NCI-H345 treated with DMSO at 0.1 percent for 48 hours (cell line): Measurements from ENCODE around the gene TOR2A.
"Not testable (repeated sequence)": the region's sequence is repeated elsewhere in the genome, so short reads cannot be mapped to it uniquely, and the experiment has no call there.

Source experiments
- DNase-seq: peaks from one replicate; lab custom pipeline; 2025; ENCODE audit not compliant: unreplicated experiment; lab: John Stamatoyannopoulos, UW

The TOR2A gene

DNA sequence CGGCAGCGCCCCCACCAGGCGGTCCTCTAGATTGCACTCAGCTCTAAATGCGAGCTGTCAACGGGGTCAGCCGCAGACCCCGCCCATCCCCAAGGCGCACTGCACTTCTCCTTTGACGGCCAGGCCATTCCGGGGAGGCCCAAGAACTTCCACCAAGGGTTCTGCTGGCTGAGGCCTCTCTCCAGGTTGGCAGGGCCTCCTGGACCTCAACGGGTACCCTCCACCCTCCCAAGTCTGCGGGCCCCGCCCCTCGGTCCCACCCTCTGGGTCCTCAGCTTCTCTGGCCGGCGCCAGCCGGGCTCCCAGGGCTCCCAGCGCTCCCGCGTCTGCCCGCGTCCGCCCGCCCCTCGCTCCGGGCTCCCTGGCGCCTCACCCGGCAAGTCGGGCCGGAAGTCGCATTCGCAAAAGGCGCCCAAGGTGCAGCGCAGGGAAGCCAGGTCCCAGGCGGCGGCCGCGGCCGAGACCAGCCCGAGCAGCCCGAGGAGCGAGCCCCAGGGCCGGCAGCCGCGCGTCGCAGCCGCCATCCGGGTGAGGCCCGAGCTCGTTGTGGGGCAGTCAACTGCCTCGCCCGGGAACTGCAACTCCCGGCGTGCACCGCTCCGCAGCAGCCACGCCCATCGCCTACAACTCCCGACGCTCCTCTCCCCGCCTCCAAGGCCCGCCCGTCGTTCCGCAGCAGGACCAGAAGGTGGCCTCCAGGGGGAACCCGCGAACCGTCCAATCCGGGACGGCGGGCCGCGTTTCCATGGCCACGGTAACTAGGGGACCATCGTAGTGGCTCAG lies at the start of gene TOR2A:
Gene TOR2A (minus strand): TSS at position 548 of the 783 bp plus-strand sequence. CDS start 24 bp downstream, at position 524.
- peak; percentile 93 for DNase-seq

DNA sequence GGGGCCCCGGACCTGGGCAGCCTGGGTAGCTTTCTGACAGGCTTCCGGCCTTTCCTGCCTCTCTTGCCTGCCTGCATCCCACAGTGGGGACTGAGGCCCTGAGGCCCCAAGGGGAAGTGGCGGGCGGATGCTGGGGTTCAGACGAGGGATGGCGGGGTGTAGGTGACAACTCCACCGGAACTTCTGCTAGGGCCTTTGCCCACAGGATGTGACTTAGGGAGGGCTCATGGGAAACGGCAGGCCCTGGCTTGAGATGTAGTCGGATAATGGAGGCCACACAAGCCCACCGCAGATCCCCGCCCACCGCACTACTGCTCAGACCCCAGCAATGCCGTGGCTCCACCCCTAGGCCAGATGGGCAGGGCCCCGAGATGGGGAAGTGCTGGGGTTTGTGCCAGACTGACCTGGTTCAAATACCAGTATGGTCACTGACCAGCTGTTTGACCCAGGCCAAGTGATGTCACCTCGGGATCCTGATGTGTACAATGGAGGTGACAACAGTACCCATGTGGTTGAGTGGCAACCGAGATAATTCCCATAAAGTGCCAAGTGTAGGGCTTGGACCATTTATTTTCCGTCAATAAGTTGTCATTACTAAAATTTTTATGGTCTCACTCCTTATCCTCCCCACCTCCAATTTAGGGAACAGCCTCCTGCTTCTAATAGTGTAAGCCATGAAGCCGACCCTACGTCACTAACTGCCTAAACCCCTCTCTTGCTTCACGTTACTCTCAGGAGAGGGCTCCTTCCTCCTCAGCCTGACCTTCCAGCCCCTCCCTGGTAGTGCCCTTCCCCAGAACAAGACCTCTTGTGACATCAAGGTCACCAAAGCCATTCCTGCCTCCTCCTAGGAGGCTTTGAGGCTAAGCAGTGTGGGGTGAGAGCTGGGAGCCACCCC lies 48.3 kb upstream of the TOR2A start:
- DNase-seq = no peak

DNA sequence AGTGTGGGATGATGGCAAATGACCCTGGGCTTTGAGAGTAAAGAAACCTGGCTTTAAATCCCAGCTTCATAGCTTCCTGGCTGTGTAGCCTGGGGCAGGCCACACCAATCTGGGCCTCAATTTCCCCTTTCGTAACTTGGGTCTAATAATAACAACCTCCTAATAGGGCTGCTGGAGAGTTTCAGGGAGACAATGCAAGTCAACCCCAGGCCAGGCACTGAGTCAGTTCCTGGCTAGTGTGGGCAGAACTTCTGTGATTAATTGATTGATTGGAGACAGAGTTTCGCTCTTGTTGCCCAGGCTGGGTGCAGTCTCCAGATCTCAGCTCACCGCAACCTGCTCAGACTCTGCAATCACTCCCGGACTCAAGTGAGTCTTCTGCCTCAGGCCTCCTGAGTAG lies 46.7 kb upstream of the TOR2A start:
- no peak for DNase-seq

DNA sequence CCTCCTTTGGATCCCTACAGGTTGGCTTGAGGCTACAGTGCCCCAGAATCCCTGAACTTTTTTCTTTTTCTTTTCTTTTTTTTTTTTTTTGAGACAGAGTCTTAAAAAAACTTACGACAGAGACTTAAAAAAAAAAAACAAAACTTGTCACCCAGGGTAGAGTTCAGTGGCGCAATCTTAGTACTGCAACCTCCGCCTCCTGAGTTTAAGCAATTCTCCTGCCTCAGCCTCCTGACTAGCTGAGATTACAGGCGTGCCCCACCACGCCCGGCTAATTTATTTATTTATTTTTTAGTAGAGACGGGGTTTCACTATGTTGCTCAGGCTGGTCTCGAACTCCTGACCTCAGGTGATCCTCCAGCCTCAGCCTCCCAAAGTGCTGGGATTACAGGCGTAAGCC lies 45.8 kb upstream of the TOR2A start:
- DNase-seq = not testable (repeated sequence)

DNA sequence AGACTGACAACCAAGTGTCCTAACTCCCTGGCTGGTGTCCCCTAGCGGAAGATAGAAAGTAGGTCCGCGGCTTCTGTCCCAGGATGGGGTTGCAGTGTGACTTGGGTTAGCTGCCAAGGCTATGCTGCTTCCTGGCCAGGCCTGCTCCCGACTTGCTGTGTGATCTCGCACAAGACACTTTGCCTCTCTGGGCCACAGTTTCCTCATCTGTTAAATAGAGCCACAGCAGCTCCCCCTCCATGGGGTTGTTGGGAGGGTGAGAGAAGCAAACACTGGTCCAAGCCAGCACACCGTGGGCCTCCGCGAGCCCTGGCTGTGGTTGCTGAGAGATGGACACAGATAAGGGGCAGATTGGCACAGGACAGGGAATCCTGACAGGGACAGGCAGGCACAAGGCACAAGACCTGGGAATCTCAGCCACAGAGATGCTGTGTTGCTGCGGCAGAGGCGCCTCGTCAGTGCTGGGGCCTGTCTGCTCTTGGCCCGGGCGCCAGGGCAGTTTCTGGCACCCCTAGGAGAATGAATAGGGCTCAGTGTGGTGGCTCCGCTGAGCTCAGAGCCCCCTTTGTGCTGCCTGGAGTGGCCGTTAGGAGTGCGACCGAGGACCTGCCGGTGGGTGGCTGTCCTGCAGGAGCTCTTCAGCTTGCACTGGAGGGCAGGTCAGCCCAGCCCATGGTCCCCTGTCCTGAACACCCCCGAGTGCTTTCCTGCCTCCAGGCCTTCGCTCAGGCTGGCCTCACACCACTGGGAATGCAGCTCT lies 45.2 kb upstream of the TOR2A start:
- DNase-seq = no peak

DNA sequence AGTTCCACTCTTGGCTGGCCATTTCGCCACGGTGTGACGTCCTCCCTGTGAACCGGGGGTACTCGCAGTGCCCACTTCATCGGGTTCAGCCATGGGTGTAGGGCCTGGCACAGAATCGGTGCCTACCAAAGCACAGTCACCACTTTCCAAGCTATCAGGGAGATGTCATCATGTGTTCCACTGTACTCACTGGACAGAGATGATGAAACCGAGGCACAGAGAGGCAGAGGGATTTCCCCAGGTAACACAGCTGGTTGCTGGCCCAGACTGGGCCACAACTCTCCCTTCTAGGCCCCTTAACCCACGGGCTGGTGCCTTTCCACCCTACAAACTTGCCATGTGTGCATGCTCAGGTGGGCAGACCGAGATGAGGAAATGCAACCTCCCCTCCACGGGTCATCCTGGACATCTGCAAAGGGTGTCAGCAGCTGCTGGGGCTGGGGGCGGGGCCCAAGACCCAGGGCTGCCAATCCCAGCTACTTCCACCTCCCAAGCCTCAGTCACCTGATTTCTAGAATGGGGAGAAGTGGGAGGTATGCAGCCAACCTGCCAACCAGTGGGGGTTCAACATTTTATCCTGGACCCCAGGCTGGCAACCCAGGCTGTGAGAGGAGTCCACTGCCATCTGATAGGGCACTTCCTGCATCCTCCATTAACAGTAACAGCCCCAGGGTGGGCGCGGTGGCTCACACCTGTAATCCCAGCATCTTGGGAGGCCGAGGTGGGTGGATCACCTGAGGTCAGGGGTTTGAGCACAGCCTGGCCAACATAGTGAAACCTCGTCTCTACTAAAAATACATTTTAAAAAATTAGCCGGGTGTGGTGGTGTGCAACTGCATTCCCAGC lies 44.3 kb upstream of the TOR2A start:
- DNase-seq = no peak

DNA sequence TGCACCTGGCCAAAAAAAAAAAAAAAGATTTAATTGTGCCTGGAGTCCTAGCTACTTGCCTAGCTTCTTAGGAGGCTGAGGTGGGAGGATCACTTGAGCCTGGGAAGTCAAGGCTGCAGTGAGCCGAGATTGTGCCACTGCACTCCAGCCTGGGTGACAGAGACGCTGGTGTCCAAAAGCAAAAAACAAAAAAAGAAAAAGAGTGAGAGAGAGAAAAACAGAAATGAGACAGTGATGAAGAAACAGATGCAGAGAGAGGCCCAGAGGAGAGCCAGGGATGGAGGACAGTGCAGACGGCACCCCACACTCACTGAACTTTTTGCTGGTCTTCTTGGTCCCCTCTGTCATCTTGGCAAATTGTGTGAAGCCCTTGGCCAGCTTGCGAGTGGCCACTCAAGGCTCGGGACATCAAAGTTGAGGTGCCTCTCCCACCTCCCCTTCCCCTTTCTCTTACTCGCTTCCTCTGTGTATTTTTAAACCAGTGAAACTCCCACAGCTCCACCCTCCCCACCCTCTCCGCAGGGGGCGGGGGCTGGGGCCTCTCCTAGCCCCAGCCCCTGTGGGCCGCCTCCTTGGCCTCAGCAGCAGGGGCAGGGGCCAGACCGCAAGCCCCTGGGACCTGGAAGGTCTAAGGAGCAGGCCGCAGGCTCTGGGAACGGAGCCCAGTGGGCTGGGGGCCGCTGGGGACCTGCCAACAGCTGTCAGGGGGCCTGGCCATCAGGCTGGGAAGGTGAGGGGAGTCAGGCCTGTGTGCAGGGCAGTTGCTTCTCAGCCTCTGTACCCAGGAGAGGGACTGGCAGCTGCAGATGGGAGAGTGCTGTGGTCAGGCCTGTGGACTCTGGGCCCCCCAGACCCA lies 43.4 kb upstream of the TOR2A start, which contains the start of gene SH2D3C:
Gene SH2D3C (minus strand): TSS at position 387 of the 856 bp plus-strand sequence. CDS start 39 bp downstream, at position 348.
- no peak for DNase-seq

DNA sequence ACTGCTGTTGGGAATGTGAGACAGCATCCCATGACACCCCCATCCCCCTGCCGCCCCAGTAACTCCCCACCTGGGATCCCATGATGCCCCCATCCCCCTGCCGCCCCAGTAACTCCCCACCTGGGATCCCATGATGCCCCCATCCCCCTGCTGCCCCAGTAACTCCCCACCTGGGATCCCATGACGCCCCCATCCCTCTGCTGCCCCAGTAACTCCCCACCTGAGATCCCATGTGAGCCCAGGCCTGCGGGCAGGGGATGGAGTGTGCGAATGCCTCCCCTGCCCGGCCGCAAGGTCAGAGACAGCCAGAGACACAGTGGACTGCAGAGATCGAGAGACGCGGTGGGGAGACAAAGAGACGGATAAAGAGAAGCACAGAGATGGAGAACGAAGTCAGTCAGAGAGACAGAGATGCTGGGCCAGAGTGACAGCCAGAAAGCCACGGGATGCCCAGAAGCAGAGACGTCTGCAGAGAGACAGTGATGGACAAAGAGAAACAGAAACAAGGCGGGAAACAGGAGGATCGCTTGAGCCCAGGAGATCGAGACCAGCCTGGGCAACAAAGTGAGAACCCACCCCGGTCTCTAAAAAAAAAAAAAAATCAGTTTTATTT lies 42.4 kb upstream of the TOR2A start:
- DNase-seq = no peak

DNA sequence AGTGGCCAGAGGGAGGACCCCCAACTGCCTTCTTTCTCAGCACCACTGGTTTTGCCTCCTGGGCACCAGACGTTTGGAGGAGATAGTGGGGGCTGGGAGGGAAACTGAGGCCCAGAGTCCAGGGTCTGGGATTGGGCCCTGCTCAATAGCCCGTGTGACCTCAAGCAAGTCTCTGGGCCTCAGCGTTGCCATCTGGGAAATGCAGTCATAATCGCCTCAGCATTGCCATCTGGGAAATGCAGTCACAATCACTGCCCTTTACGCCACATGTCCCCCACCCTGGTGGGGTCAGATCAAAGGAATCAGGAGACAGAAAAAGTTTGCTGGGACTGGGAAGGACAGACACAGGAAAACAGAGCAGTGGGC lies 41.8 kb upstream of the TOR2A start:
- no peak for DNase-seq

DNA sequence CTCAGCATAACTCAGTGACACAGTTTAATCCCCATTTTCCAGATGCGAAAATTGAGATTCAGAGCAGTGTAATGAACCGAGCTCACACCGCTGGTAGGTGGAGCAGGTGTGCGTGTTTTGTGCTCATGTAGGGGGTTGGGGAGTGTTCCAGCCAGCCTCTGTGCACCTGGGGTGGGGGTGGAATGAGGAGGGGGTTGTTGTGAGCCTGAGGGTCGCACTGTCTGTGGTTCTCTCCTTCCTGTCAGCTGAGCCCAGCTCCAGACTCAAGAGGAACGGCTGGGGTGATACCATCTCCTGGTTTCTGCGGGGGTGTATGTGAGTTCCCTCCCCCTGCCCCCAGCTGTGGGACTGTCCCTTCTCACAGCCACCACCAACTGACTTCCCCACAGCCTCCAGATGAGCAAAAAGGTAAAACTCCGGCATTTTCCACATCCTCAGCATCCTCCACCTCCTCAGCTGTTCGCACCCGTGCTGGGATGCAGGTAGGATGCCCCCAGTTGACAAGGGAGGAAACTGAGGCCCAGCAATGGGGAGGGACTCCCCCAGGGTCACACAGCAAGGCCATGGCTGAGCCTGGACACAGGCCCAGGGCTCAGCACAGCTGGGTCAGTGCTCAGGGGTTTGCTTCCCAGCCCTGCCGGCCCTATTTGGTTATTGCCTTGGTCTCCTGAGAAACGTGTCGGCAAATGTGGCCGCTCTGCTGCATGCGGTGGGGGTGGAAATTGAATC lies 41.3 kb upstream of the TOR2A start:
- no peak for DNase-seq

DNA sequence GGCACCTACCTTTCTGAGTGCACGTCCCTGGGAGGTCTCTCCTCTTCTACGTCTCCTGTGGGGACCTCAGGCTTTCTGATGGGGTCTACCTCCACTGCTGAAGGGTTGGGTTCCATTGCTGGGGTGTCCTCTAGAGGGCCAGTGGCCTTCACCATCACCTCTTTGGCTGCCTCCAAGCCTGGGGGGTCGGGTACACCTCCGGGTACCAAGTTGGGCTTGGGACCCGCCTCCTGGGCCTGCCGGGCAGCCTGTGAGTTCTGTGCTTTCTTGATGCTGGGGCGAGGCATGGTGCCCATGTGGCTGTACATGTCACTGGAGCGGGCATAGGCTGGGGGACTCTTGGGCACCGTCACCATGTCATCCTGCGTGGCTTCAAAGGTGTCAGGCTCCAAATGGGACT lies 38.9 kb upstream of the TOR2A start:
- DNase-seq = no peak

DNA sequence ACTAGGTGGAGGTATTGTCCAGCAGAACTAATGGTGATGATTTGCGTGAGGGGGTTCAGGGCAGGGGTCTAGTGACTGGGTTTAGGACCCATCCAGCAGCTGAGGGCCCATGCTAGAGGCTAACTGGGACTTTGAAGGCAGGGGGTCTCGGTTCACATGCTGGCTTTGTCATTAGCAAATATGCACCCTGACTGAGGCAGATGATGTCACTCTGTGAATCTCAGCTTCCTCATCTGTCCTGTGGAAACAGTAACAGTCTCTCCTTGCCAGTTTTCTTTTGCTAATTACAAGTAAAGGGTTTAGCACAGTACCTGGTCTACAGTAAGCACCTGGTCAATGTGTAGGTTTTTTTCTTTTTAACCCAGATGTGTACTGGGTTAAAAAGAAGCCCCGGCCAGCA lies 38.2 kb upstream of the TOR2A start:
- DNase-seq = no peak

DNA sequence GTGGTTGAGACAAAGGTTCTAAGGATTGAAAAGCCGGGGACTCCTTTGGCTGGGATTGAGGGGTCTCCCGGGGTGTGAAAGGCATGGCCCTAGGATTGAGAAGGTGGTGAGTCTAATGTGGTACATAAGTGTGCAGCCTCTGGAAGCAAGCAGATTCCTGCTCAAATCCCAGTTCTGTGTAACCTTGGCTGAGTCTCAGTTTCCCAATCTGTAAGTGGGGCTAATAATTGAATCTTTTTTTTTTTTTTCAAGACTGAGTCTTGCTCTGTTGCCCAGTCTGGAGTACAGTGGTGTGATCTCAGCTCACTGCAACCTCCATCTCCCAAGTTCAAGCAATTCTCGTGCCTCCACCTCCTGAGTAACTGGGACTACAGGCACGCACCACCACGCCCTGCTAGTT lies 37.5 kb upstream of the TOR2A start:
- no peak for DNase-seq

DNA sequence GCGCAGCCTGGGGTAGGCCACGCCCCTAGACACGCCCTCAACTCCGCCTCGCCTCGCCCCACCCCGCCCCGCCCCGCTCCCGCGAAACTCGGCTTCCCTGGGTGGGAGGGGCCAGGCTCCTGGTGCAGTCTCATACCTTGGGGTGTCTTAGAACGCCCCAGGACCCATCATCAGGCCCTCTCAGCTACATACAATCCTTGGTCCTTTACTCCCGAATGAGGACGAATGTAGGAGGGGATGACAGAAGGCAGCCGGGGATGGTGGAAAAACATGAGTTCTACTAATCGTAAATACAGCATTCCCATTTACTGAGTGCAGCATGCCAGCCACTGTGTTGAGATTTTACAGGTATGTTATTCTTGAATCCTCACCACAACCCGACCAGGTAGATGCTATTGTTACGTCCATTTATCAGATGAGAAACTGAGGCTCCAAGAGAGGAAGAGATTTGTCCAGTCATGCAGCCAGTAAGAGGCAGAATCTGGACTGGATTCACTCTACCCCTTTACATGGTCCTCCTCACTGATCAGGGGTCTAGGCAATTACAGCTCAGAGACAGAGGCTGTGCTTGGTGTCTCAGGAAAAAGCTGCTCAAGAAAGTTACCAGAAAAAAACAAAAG lies 36.6 kb upstream of the TOR2A start:
- no peak for DNase-seq

DNA sequence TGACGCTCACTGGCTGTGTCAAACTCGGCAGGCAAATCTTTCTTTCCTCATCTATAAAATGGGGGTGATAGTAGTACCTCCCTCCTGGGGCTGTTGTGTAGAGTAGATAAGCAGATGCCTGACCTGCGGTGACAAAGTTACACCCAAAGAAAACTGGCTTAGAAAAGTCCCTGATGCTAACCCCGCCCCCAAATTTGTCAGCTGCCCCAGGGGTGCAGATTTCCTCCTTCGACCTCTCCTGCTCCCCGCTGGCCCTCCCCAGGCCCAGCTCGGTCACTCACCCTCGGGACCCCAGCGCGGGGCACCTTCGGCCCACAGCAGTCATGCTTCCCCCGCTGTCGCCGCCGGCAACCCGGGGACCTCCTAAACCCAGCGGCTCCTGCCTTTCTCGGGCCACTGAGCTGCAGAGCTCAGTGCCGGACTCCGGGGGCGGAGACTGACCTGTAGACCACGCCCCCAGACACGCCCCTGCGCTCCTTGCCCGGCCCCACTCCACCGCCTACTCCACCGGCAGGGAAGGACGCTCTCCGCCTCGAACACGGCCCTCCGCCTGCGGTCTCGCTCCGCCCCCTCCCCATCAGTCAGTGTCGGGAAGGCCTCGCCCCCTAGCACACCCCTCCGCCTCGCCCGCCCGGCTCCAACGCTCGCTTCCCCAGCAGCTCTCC lies 35.9 kb upstream of the TOR2A start:
- DNase-seq = peak; percentile 92

DNA sequence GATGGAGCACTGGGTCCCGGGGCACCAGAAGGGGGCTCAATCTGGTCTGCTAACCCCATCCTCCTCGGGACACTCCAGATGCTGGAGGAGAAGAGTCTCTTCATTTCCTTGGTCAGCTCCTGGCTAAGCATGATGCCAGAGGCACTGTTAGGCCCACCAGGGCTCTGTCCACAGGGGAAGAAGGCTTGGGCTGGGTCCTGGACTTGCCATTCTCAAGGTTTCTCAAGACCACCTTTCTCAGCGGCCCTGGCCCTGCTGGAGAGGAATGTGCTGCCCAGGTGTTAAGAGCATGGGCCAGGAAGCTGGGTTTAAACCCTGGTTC lies 35.5 kb upstream of the TOR2A start:
- DNase-seq = no peak

DNA sequence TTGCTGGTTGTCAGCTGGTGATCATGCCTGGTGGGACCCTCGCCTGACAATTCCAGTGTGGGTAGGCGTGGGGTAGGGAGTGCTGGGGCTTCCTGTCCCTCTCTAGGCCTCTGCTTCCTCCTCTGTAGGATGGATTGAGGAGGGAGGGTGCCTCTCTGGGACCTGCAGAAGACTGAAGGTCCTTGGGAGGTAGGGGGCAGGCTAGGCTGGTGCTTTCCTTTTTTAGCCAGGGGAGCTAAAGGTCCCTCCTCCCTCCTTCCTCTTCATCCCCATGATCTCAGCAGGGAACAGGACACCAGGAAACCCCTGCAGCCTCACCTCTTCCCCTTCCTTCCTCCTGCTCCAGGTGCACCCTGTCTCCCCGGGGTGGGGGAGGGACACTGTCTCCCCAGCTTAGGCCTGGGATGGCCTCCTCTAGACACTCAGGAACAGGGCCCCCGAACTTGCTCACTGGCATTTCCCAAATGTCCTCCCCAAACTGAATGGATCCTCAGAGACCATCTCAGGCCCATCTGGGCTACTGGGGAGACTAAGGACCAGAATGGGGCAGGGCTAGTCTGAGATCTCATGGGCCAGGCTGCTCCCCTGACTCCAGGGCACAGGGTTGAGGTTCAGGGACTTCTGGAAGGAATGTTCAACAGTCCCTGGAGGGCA lies 35.0 kb upstream of the TOR2A start:
- no peak for DNase-seq
